MM.1S (cell line): ENCODE data around the gene SLIT3.

ENCODE experiments used
- EZH2phosphoT487 ChIP-seq: fragments of 300-600 bp; sonication (generic); IDR thresholded peaks from 2 replicates; pipeline ENCODE4 v1.6.1; 2018; ENCODE audit warnings: antibody characterized with exemption, low read length
- TF ChIP-seq, protein P1 (sequence below): fragments of 300-600 bp; sonication (generic); IDR thresholded peaks from 2 replicates; pipeline ENCODE4 v1.5.1; 2016; ENCODE audit warnings: antibody characterized with exemption, low read length, mixed read lengths

DNA sequence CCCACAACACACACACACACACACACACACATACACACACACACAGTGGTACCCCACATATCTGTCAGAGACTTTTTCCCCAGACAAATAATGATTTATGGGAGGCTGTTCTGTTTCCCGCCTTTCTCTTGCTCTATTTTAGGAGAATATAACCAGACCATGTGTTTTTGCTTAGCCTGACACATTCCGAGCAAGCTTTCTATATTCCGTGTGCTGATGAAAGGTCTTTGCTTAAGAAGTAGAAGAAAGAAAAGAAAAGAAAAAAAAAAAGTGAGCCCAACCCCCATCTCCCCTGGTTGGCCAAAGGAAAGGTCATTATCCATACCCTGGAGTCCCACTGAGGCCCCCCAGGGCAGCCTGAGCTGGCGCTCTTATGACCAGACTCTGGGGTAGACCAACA lies 338.6 kb downstream of the SLIT3 start:
- TF ChIP-seq, protein P1, sequence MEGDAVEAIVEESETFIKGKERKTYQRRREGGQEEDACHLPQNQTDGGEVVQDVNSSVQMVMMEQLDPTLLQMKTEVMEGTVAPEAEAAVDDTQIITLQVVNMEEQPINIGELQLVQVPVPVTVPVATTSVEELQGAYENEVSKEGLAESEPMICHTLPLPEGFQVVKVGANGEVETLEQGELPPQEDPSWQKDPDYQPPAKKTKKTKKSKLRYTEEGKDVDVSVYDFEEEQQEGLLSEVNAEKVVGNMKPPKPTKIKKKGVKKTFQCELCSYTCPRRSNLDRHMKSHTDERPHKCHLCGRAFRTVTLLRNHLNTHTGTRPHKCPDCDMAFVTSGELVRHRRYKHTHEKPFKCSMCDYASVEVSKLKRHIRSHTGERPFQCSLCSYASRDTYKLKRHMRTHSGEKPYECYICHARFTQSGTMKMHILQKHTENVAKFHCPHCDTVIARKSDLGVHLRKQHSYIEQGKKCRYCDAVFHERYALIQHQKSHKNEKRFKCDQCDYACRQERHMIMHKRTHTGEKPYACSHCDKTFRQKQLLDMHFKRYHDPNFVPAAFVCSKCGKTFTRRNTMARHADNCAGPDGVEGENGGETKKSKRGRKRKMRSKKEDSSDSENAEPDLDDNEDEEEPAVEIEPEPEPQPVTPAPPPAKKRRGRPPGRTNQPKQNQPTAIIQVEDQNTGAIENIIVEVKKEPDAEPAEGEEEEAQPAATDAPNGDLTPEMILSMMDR, result no peak
- no peak for TF ChIP-seq EZH2phosphoT487
